Brain microvascular endothelial cell (primary cell): ENCODE measurements around the gene EPSTI1.
"Not testable (repeated sequence)": the region's sequence is repeated elsewhere in the genome, so short reads cannot be mapped to it uniquely, and the experiment has no call there.

Experiments
- DNase-seq: peaks from one replicate; pipeline ENCODE4 v3.0.0-alpha.2; 2020
- H3K27ac ChIP-seq: fragments of 250-450 bp; sonication (Bioruptor Pico); 2 replicates; pipeline ENCODE4 v1.5.1; 2020; ENCODE audit warnings: mild to moderate bottlenecking, moderate library complexity
- H3K27me3 ChIP-seq: fragments of 250-450 bp; sonication (Bioruptor Pico); replicated peaks from 2 replicates; pipeline ENCODE4 v1.5.1; 2020; ENCODE audit warnings: mild to moderate bottlenecking
- H3K36me3 ChIP-seq: fragments of 250-450 bp; sonication (Bioruptor Pico); replicated peaks from 2 replicates; pipeline ENCODE4 v1.5.1; 2020; ENCODE audit warnings: mild to moderate bottlenecking
- H3K4me3 ChIP-seq: 2 replicates; pipeline ENCODE4 v1.5.1; 2011; ENCODE audit warnings: low read depth, mild to moderate bottlenecking, control low read depth, low read length, moderate library complexity
- in situ Hi-C: cut with HindIII; loops from 2 replicates; pipeline ENCODE4 v1.10.0; 2017; ENCODE audit warnings: low sequenced_read_pairs, low pct_ligation_motif_present
- TF ChIP-seq, protein P1 (sequence below): IDR thresholded peaks from 2 replicates; pipeline ENCODE4 v1.5.1; 2011; ENCODE audit warnings: low read depth, mild to moderate bottlenecking, moderate library complexity, low read length, control low read depth, inconsistent platforms; ENCODE audit errors: missing control alignments

Gene EPSTI1, protein sequence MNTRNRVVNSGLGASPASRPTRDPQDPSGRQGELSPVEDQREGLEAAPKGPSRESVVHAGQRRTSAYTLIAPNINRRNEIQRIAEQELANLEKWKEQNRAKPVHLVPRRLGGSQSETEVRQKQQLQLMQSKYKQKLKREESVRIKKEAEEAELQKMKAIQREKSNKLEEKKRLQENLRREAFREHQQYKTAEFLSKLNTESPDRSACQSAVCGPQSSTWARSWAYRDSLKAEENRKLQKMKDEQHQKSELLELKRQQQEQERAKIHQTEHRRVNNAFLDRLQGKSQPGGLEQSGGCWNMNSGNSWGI

DNA sequence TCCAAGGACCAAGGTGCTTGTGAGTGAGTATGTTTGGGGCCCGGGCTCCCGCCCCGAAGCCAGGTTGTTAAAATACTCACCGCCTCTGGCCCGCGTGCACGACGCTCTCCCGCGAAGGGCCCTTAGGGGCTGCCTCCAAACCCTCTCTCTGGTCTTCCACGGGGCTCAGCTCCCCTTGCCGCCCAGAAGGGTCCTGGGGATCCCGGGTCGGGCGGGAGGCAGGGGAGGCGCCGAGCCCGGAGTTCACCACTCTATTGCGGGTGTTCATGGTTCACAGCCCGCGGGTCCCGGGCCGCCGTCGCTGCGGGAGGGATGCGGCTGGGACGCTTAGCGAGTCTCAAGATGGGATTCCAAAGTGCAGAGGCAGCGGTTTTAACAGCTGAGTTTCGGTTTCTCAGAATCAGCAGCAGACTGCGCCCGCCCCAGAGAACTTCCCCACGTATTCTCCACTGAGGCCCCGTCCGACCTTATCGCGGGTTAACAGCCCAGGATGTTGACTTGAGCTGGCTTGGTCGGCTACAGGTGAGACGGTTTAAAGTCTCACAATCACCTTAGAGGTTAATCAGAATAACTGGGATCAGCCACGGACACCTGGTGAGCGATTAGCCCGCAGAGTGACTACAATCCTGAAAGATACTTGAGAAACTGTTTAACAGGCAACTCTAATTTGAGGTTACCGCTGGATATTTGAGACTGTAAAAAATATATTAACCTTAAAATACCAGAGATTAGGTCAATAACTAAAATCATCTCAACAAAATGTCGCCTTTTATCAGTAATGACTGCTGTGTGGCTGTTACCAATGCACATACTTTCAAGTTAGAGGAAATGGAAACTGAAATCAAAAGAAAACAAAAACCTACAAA is at the start of gene EPSTI1:
TSS of gene EPSTI1 (minus strand) at position 344 of the 866 bp plus-strand sequence. CDS start at position 268, 76 bp downstream.
- TF ChIP-seq, protein P1, sequence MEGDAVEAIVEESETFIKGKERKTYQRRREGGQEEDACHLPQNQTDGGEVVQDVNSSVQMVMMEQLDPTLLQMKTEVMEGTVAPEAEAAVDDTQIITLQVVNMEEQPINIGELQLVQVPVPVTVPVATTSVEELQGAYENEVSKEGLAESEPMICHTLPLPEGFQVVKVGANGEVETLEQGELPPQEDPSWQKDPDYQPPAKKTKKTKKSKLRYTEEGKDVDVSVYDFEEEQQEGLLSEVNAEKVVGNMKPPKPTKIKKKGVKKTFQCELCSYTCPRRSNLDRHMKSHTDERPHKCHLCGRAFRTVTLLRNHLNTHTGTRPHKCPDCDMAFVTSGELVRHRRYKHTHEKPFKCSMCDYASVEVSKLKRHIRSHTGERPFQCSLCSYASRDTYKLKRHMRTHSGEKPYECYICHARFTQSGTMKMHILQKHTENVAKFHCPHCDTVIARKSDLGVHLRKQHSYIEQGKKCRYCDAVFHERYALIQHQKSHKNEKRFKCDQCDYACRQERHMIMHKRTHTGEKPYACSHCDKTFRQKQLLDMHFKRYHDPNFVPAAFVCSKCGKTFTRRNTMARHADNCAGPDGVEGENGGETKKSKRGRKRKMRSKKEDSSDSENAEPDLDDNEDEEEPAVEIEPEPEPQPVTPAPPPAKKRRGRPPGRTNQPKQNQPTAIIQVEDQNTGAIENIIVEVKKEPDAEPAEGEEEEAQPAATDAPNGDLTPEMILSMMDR: no peak
- peak within 1 kb of the TSS; percentile 64 for H3K4me3 ChIP-seq
- in situ Hi-C loops: no loop called here
- H3K27ac ChIP-seq: peak within 1 kb of the TSS; percentile 86
- H3K27me3 ChIP-seq: no peaks in the 10 kb centered on the region
- DNase-seq: peak; percentile 85
- H3K36me3 ChIP-seq: no peaks in the 10 kb centered on the region

DNA sequence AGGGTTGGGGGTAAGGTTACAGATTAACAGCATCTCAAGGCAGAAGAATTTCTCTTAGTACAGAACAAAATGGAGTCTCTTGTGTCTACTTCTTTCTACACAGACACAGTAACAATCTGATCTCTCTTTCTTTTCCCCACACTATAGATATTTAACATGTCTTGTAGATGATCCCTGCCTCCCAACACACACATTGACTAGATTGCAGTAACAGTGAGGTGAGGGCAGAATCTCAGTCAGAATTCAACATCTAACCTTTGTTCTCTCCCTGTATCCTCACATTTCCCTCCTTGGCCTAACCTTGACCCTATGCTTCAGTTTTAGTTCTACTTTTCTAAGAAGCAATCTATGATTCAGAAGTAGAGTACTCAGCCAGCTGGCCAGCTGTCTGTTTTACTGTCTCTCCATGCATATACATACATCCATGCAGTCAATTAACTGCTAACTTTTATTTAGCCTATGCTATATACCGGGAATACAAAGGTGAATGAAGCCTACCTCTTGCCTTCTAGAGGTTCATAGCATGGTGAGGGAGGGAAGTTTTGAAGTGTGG is 49.4 kb upstream of the EPSTI1 start:
- Histone ChIP-seq H3K27me3 (no peaks in the 10 kb centered on the region), H3K36me3 (no peaks in the 10 kb centered on the region), H3K4me3 (no peak overlapping the region), H3K27ac (no peak overlapping the region)
- in situ Hi-C loops: no loop called here
- TF ChIP-seq, protein P1: no peak
- no peak for DNase-seq

DNA sequence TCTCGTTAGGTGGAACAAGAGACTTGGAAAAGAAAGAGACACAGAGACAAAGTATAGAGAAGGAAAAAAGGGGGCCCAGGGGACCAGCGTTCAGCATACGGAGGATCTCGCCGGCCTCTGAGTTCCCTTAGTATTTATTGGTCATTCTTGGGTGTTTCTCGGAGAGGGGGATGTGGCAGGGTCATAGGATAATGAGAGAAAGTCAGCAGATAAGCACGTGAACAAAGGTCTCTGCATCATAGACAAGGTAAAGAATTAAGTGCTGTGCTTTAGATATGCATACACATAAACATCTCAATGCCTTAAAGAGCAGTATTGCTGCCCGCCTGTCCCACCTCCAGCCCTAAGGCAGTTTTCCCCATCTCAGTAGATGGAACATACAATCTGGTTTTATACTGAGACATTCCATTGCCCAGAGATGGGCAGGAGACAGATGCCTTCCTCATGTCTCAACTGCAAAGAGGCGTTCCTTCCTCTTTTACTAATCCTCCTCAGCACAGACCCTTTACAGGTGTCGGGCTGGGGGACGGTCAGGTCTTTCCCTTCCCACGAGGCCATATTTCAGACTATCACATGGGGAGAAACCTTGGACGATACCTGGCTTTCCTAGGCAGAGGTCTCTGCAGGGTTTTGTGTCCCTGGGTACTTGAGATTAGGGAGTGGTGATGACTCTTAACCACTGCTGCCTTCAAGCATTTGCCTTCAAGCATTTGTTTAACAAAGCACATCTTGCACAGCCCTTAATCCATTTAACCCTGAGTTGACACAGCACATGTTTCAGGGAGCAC is 48.7 kb upstream of the EPSTI1 start:
- H3K27ac ChIP-seq, DNase-seq, H3K27me3 ChIP-seq, in situ Hi-C loops, H3K36me3 ChIP-seq, H3K4me3 ChIP-seq: not testable (repeated sequence)

DNA sequence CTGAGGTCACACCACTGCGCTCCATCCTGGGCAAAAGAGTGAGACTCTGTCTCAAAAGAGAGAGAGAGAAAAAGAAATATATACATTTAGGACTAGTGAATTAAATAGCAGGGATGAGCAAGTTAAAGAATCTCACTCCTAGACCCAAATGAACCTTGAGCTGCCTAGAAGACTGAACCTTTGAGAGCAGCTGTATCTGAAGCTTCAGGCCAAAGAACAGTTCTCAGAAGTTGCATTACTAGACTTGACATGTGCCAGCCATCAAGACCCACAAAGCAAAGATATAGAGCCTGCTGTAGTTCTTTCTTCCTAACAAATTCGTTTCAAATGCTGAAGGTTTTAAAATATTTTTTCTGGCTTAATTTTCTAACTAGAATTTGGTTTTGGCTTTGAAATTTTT is 47.9 kb upstream of the EPSTI1 start:
- DNase-seq: no peak
- Histone ChIP-seq H3K27ac (no peak overlapping the region), H3K27me3 (no peaks in the 10 kb centered on the region), H3K4me3 (no peak overlapping the region), H3K36me3 (no peaks in the 10 kb centered on the region)
- in situ Hi-C loops: no loop called here
- TF ChIP-seq, protein P1: no peak

DNA sequence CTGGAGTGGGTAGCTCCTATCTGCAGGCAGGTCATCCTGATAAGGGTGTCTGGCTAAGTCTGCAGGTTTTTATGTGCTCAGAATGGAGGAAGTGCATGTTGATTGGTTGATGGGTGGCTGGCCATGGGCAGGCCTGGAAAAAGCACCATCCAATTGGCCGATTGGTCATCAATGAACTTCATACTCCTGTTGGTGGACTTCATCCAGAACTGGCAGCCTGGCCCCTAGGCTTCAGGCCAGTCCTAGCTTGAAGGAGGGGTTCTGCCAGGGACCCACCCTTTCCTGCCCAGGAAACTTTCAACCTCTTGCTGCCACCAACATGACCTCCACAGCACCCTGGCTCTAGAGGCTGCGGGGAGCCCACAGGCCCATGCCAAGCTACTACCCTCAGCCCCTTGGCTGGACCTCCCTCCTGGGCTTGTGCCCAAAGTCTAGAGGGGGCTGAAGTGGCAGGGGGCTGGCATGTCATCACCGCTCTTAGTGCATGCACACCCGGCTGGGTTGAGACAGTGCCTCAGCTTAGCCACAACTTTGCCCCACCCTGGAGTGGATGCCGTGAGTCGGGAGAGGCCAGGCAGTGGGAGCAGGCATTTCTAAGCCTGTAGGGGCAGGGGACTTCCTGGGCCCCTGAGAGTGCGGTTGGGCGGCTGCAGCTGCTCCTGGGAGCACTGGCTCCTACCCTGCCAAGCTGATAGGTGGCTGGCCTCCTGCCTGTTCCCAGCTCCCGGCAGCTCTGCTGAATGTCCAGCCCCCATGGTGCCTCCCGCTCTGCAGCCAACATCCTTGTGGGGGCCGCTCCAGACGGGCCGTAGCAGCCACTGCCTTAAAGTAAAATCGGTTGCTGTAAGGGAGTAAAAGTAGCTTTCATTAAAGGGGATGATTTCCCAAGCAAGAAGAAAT is 44.6 kb upstream of the EPSTI1 start:
- H3K36me3 ChIP-seq: peaks cover 8% of the 10 kb centered on the region
- in situ Hi-C loops: no loop called here
- TF ChIP-seq, protein P1: no peak
- H3K27me3 ChIP-seq: no peaks in the 10 kb centered on the region
- H3K4me3 ChIP-seq: no peak overlapping the region
- no peak overlapping the region for H3K27ac ChIP-seq
- no peak for DNase-seq
